Esophagus squamous epithelium (tissue), 5 donors: ENCODE measurements around the gene RAB40B. TPM values are rescaled to one million over a fixed set of nuclear protein-coding genes. Genes with fewer than 3 reads are reported as not detected.

Experiments used
- DNase-seq: peaks from one replicate; lab custom pipeline; 2025; lab: John Stamatoyannopoulos, UW
- H3K27ac ChIP-seq, 4 donors: fragments of 200-600 bp; sonication (generic); one replicate each; pipeline ENCODE4 v1.5.1; 2016 to 2019; ENCODE audit warnings: mild to moderate bottlenecking in 1 of 4
- H3K27me3 ChIP-seq, 4 donors: fragments of 200-600 bp; sonication (generic); 1 replicate in 3 of 4; 2 replicates in 1 of 4; pipeline versions ENCODE4 v1.5.1 to v1.6.0; 2017 to 2021; ENCODE audit warnings: antibody characterized with exemption in 1 of 4
- H3K36me3 ChIP-seq, 3 donors: fragments of 200-600 bp; sonication (generic); one replicate each; pipeline ENCODE4 v1.5.1; 2016 to 2019
- H3K4me1 ChIP-seq, 3 donors: fragments of 200-600 bp; sonication (generic); one replicate each; pipeline ENCODE4 v1.5.1; 2017 to 2019
- H3K4me3 ChIP-seq, 4 donors: fragments of 200-600 bp; sonication (generic); 1 replicate in 3 of 4; 2 replicates in 1 of 4; pipeline ENCODE4 v1.5.1; 2016 to 2019; ENCODE audit warnings: mild to moderate bottlenecking in 2 of 4, moderate library complexity in 1 of 4
- H3K9me3 ChIP-seq, 3 donors: fragments of 200-600 bp; sonication (generic); one replicate each; pipeline ENCODE4 v1.5.1; 2016 to 2019
- POLR2A ChIP-seq, 4 donors: fragments of 450-650 bp; IDR thresholded peaks; one replicate each; pipeline ENCODE4 v1.6.1; 2017; ENCODE audit warnings: antibody characterized with exemption in 4 of 4, mild to moderate bottlenecking in 4 of 4, moderate library complexity in 3 of 4
- WGBS, 2 donors: methylation state at CpG; one replicate each; pipeline ENCODE4 v1.1.5; 2018; 5-methylcytosine and 5-hydroxymethylcytosine counted together
- intact Hi-C: fragments of 100-400 bp; cut with DNase I; formaldehyde crosslinking; loops from one replicate; pipeline ENCODE4 v1.15.0; 2022
- total RNA-seq, 4 donors: library from RNA; depleted of rRNA; stranded (reverse); fragments of >200 nt; gene quantifications; one replicate each; pipeline ENCODE4 v1.1.0, GENCODE V29; 2016
- TF ChIP-seq, protein P1 (sequence below), 6 experiments: fragments of 450-650 bp in 4 of 6; fragments of 200-600 bp in 2 of 6; sonication (generic) in 2 of 6; IDR thresholded peaks; one replicate each; pipeline ENCODE4 v1.5.1; 2016 to 2019; ENCODE audit warnings: antibody characterized with exemption in 6 of 6, mild to moderate bottlenecking in 4 of 6, moderate library complexity in 4 of 6
- donor health status: DM: yes; HTN: yes; CAD: no.

Gene RAB40B
- total RNA-seq, 4 donors from 2014 or later, result 3.4 to 20.8 (median 9.8) TPM

- intact Hi-C loops, result no loop called here
- H3K36me3 ChIP-seq, result peaks cover 17 to 100% (median 17%) of the 10 kb centered on the region in 3 donors
- H3K9me3 ChIP-seq, result no peaks in the 10 kb centered on the region
- 79 to 80% methylated on average over 8 of the region's 8 CpGs for WGBS, 2 donors
- H3K4me1 ChIP-seq, result peaks cover 0 to 19% (median 0%) of the 10 kb centered on the region in 3 donors
- TF ChIP-seq POLR2A (IDR thresholded peaks at IDR 0.05), result no peak
- TF ChIP-seq, protein P1, sequence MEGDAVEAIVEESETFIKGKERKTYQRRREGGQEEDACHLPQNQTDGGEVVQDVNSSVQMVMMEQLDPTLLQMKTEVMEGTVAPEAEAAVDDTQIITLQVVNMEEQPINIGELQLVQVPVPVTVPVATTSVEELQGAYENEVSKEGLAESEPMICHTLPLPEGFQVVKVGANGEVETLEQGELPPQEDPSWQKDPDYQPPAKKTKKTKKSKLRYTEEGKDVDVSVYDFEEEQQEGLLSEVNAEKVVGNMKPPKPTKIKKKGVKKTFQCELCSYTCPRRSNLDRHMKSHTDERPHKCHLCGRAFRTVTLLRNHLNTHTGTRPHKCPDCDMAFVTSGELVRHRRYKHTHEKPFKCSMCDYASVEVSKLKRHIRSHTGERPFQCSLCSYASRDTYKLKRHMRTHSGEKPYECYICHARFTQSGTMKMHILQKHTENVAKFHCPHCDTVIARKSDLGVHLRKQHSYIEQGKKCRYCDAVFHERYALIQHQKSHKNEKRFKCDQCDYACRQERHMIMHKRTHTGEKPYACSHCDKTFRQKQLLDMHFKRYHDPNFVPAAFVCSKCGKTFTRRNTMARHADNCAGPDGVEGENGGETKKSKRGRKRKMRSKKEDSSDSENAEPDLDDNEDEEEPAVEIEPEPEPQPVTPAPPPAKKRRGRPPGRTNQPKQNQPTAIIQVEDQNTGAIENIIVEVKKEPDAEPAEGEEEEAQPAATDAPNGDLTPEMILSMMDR (IDR thresholded peaks at IDR 0.05), result no peak
- no peak overlapping the region for H3K27ac ChIP-seq
- H3K27me3 ChIP-seq, result no peaks in the 10 kb centered on the region
- no peak overlapping the region for H3K4me3 ChIP-seq
- DNase-seq, result no peak
Measured at GRCh38 chr17:82629748-82630147, 68.8 kb downstream of the RAB40B start.

DNA sequence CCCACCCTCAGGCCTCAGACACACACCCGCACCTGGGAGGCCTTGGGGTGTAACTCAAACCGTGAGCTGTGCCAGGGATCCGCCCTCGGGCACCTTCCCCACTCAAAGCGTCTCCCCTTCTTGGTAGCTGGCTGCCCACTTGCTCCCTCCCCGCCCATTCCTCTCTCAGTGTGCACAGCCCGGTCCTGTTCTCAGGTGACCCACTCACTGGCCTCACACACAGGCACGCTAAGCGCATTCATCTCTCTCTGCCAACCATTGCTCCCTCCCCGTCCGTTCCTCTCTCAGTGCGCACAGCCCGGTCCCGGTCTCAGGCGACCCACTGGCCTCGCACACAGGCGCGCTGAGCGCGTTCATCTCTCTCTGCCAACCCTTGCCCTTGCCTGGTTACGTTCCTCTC is 71.1 kb downstream of the RAB40B start:
- no peak for DNase-seq
- TF ChIP-seq POLR2A (IDR thresholded peaks at IDR 0.05), result no peak
- TF ChIP-seq, protein P1 (IDR thresholded peaks at IDR 0.05), result no peak
- no peaks in the 10 kb centered on the region for H3K27me3 ChIP-seq
- H3K27ac ChIP-seq, result peak overlapping the region in 2 of 4 donors; percentile 39 to 62
- WGBS, 2 donors, result 75 to 88% methylated on average over 20 to 21 of the region's 21 CpGs
- peaks cover 0 to 14% (median 0%) of the 10 kb centered on the region in 3 donors for H3K4me1 ChIP-seq
- intact Hi-C loops, result no loop called here
- H3K36me3 ChIP-seq, result peaks cover 17 to 100% (median 30%) of the 10 kb centered on the region in 3 donors
- no peak overlapping the region for H3K4me3 ChIP-seq
- H3K9me3 ChIP-seq, result no peaks in the 10 kb centered on the region

GRCh38 chr17:82623707-82624106 is 74.8 kb downstream of the RAB40B start:
- Histone ChIP-seq H3K9me3 (no peaks in the 10 kb centered on the region), H3K4me3 (no peak overlapping the region), H3K27me3 (no peaks in the 10 kb centered on the region), H3K36me3 (peaks cover 10 to 100% (median 56%) of the 10 kb centered on the region in 3 donors), H3K27ac (peak overlapping the region in 1 of 4 donors; percentile 0), H3K4me1 (peaks cover 0 to 14% (median 0%) of the 10 kb centered on the region in 3 donors)
- no peak for TF ChIP-seq POLR2A (IDR thresholded peaks at IDR 0.05)
- TF ChIP-seq, protein P1 (IDR thresholded peaks at IDR 0.05), result no peak
- intact Hi-C loops, result no loop called here
- DNase-seq, result no peak
- 84 to 85% methylated on average over 15 of the region's 15 CpGs for WGBS, 2 donors

DNA sequence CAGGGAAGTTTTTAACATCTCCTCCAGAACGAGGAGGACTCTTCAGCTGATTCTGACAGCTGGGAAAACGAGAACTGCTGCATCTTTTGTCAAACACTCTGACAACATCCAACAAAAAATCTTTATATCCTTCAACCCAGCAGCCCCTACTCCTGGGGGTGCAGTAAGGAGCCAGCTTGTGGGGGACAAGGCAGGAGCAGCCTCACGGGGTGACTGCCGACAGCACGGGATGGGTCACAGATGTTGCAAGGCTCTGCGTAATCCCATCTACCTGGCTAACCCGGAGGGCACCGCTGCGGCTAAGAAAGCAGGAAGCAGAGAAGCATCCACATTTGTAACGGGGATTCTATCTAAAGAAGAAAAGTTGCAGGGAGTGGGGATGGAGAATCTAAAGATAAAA is 78.9 kb downstream of the RAB40B start:
- Histone ChIP-seq H3K27ac (no peak overlapping the region), H3K9me3 (no peaks in the 10 kb centered on the region), H3K4me3 (no peak overlapping the region), H3K4me1 (no peaks in the 10 kb centered on the region), H3K27me3 (no peaks in the 10 kb centered on the region), H3K36me3 (peaks cover 37 to 100% (median 75%) of the 10 kb centered on the region in 3 donors)
- no peak for TF ChIP-seq POLR2A (IDR thresholded peaks at IDR 0.05)
- TF ChIP-seq, protein P1 (IDR thresholded peaks at IDR 0.05), result no peak
- WGBS, 2 donors, result 79 to 87% methylated on average over 8 to 10 of the region's 10 CpGs
- intact Hi-C loops, result no loop called here
- no peak for DNase-seq

DNA sequence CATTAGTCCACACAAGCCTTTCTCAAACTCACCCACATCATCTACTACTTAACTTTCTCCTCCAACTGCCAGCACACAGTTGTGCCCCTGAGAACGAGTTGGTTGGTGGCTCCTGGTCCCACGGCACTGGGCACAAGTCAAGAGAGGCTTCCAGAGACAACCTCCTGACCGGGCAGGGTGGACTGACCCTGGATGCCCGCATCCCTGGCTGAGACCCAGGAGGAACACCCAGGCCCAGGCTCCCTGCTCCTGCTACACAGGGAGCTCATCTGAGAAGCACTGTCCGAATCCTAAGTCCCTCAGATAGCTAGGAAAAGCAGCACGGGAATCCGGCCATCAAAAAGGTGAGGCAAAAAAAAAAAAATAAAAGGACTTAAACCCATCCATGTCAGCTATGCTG is 79.3 kb downstream of the RAB40B start:
- peaks cover 37 to 100% (median 71%) of the 10 kb centered on the region in 3 donors for H3K36me3 ChIP-seq
- DNase-seq, result no peak
- no peak overlapping the region for H3K27ac ChIP-seq
- WGBS, 2 donors, result 88 to 89% methylated on average over 3 to 5 of the region's 7 CpGs
- no peaks in the 10 kb centered on the region for H3K27me3 ChIP-seq
- no peak overlapping the region for H3K4me3 ChIP-seq
- TF ChIP-seq POLR2A (IDR thresholded peaks at IDR 0.05), result no peak
- TF ChIP-seq, protein P1 (IDR thresholded peaks at IDR 0.05), result no peak
- intact Hi-C loops, result no loop called here
- no peaks in the 10 kb centered on the region for H3K9me3 ChIP-seq
- peaks cover 0 to 3% (median 0%) of the 10 kb centered on the region in 3 donors for H3K4me1 ChIP-seq
